ENCODE measurements around the gene ANGPTL8. TPM values are rescaled to one million over a fixed set of nuclear protein-coding genes. Genes with fewer than 3 reads are reported as not detected.

The ANGPTL8 gene
- total RNA-seq, 1 experiment from 2014 or later: not detected

DNA sequence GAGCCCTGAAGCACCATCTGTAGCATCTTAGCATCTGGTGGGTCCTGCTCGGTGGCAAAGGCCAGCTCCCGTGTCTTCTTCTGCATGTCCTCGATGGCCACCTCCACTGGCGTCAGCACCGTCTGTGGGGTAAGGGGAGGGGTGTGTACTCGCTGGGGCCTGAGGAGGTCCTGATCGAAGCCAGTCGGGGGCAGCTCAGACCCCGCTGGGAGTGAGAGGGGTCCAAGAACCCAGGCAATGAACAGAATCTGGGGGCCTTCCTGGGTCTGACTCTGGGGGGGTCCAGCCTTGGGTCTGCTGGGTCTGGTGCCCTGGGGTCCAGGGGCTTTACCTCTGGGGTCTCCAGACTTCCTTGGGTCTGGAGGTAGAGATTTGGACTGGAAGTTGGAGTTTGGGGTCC lies 38.5 kb upstream of the ANGPTL8 start:
- Histone ChIP-seq H3K9ac (ENCODE audit: low read length) (no peak overlapping the region), H3K4me2 (ENCODE audit: low read depth, low read length, poor library complexity, severe bottlenecking) (no peak overlapping the region), H3K4me3 (ENCODE audit: low read length) (no peak overlapping the region), H3K9me2 (replicated peaks; ENCODE audit: insufficient read depth, low read length) (no peaks in the 10 kb centered on the region), H2AFZ (ENCODE audit: low read length) (no peak overlapping the region), H3K27ac (ENCODE audit: low read length) (no peak overlapping the region), H3K79me2 (ENCODE audit: low read length) (no peaks in the 10 kb centered on the region), H3K9me3 (ENCODE audit: low read length) (no peaks in the 10 kb centered on the region), H3K36me3 (ENCODE audit: insufficient read depth, low read length) (no peaks in the 10 kb centered on the region), H3K27me3 (ENCODE audit: low read length) (no peaks in the 10 kb centered on the region), H4K20me1 (ENCODE audit: insufficient read depth, low read depth, low read length) (no peaks in the 10 kb centered on the region), H3K4me1 (ENCODE audit: low read length) (peaks cover 16% of the 10 kb centered on the region)
- no peak for DNase-seq

DNA sequence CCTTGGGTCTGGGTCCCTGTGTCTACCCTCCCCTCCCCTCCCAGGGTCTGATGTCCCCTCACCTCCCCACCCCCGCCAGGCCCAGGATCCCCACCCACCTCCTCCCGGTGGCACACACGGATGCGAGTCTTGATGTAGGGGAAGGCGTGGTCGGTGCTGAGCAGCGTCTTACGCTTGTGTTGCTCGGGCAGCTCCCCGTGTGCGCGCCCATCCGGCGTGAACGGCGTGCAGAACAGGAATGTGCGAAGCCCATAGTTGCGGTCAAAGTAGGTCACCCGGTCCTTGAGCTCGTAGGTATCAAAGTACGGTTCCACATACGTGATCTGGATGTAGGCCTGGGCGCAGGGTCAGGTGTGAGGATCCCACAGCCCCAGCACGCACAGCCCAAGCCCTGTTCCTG lies 37.6 kb upstream of the ANGPTL8 start:
- Histone ChIP-seq H3K36me3 (ENCODE audit: insufficient read depth, low read length) (no peaks in the 10 kb centered on the region), H3K9ac (ENCODE audit: low read length) (no peak overlapping the region), H3K27me3 (ENCODE audit: low read length) (no peaks in the 10 kb centered on the region), H3K4me2 (ENCODE audit: low read depth, low read length, poor library complexity, severe bottlenecking) (no peak overlapping the region), H3K27ac (ENCODE audit: low read length) (no peak overlapping the region), H2AFZ (ENCODE audit: low read length) (no peak overlapping the region), H3K9me3 (ENCODE audit: low read length) (no peaks in the 10 kb centered on the region), H3K4me3 (ENCODE audit: low read length) (no peak overlapping the region), H4K20me1 (ENCODE audit: insufficient read depth, low read depth, low read length) (no peaks in the 10 kb centered on the region), H3K9me2 (replicated peaks; ENCODE audit: insufficient read depth, low read length) (no peaks in the 10 kb centered on the region), H3K4me1 (ENCODE audit: low read length) (peaks cover 13% of the 10 kb centered on the region), H3K79me2 (ENCODE audit: low read length) (no peaks in the 10 kb centered on the region)
- no peak for DNase-seq

DNA sequence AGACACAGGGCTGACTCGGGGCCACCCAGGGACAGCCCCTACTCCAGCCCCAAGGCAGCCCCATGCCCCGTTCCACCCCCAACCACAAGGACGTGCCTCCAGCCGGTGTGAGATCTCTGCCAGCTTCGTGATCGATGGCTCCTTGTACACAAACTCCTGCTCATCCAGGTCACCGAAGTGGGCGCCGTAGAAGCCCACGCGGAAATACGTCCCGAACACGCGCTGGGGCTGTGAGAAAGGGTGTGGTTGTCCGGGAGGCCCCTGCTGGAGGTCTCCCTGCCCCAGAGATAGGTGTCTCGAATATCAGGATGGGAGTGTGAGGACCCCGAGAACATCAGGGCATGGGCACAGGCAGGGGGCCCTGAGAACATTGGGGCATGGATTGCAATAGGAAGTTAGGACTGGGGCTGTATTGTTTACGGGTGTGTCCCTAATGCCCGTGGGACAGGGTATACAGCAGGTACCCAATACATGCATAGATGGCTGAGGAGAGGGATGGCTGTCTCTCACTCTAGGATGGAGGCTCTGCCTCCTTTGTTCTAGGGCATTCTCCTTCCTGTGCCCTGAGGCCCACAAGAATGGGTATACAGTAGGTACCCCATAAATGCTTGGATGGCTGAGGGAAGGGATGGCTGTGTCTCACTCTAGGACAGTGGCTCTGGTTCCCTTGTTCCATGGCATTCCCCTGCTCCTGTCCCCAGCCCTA lies 36.8 kb upstream of the ANGPTL8 start:
- H3K27ac ChIP-seq (ENCODE audit: low read length): no peak overlapping the region
- no peaks in the 10 kb centered on the region for H3K36me3 ChIP-seq (ENCODE audit: insufficient read depth, low read length)
- no peaks in the 10 kb centered on the region for H3K27me3 ChIP-seq (ENCODE audit: low read length)
- no peak for DNase-seq
- H3K4me1 ChIP-seq (ENCODE audit: low read length): peaks cover 8% of the 10 kb centered on the region; the same call in 1 of the 2 replicates
- no peaks in the 10 kb centered on the region for H4K20me1 ChIP-seq (ENCODE audit: insufficient read depth, low read depth, low read length)
- no peaks in the 10 kb centered on the region for H3K9me2 ChIP-seq (replicated peaks; ENCODE audit: insufficient read depth, low read length)
- H3K4me3 ChIP-seq (ENCODE audit: low read length): no peak overlapping the region
- H3K9ac ChIP-seq (ENCODE audit: low read length): no peak overlapping the region
- no peaks in the 10 kb centered on the region for H3K79me2 ChIP-seq (ENCODE audit: low read length)
- no peaks in the 10 kb centered on the region for H3K9me3 ChIP-seq (ENCODE audit: low read length)
- H2AFZ ChIP-seq (ENCODE audit: low read length): no peak overlapping the region
- no peak overlapping the region for H3K4me2 ChIP-seq (ENCODE audit: low read depth, low read length, poor library complexity, severe bottlenecking)

DNA sequence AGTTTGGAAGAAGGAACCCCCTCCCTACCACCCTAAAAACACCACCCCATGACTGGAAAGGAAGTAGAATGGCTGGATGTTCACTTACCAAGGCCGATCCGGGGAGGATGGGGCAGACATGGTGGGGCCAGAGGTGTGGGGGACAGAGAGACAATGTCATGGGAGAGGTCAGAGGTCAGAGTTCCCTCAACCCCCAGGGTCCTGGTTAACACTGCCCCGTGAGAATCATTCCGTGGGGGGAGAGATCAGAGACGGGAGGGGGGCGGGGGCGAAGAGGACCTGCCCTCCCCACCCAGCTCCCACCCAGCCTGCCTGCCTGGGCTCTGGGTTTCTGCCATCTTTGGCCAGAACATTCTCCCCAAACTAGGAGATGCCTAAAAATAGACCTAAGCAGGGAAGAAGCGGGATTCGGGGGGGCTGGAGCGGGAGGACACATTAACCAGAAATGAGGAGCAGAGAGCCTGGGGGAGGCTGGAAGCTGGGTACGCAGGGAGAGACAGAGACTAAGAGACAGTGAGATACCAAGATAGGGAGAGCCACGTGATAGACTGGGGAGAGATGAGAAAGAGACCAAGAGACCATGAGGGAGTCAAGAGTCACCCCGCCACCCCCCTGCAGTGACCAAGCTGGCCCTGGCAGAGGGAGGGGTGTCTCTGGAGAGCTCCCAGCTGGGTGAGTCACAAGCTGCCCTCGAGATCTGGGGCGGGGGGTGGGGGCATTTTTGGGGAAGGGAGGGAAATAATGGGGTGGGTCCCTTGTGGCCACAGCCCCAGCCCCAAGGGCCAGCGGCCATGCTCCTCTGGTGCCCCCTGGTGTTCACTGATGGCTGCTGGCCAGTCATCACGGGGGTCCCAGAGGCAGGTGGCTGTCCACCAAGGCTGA lies 36.0 kb upstream of the ANGPTL8 start:
- Histone ChIP-seq H3K4me2 (ENCODE audit: low read depth, low read length, poor library complexity, severe bottlenecking) (no peak overlapping the region), H3K4me1 (ENCODE audit: low read length) (peaks cover 5% of the 10 kb centered on the region; the same call in 1 of the 2 replicates), H3K9me3 (ENCODE audit: low read length) (no peaks in the 10 kb centered on the region), H2AFZ (ENCODE audit: low read length) (no peak overlapping the region), H4K20me1 (ENCODE audit: insufficient read depth, low read depth, low read length) (no peaks in the 10 kb centered on the region), H3K9me2 (replicated peaks; ENCODE audit: insufficient read depth, low read length) (no peaks in the 10 kb centered on the region), H3K27ac (ENCODE audit: low read length) (no peak overlapping the region), H3K79me2 (ENCODE audit: low read length) (no peaks in the 10 kb centered on the region), H3K36me3 (ENCODE audit: insufficient read depth, low read length) (no peaks in the 10 kb centered on the region), H3K9ac (ENCODE audit: low read length) (no peak overlapping the region), H3K4me3 (ENCODE audit: low read length) (no peak overlapping the region), H3K27me3 (ENCODE audit: low read length) (no peaks in the 10 kb centered on the region)
- peak; percentile 72 for DNase-seq

DNA sequence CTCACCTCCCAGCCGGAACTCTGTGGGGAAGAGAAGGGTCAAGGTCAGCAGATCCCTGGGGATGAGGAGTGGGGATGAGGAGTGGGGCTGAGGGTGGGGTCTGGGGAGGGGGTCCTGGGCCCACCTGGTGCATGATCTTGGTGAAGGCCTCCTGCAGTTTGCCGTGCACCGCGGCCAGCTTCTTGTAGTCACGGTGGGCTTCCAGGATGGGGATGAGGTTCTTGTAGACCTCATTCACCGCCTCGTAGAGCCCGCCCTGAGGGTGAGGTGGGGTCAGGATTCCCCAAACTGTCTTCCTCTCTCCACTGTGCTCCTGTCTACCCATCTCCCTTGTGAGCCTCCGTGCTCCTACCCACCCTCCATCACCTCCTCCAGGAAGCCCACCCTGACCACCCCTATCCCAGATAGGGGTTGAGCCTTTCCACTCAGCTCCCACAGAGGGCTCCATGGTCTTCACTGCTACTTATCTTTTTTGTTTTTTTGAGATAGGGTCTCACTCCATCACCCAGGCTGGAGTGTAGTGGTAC lies 35.3 kb upstream of the ANGPTL8 start:
- no peak for DNase-seq
- Histone ChIP-seq H3K27ac (ENCODE audit: low read length) (no peak overlapping the region), H3K36me3 (ENCODE audit: insufficient read depth, low read length) (no peaks in the 10 kb centered on the region), H3K9me3 (ENCODE audit: low read length) (no peaks in the 10 kb centered on the region), H3K9ac (ENCODE audit: low read length) (no peak overlapping the region), H3K79me2 (ENCODE audit: low read length) (no peaks in the 10 kb centered on the region), H2AFZ (ENCODE audit: low read length) (no peak overlapping the region), H3K9me2 (replicated peaks; ENCODE audit: insufficient read depth, low read length) (no peaks in the 10 kb centered on the region), H3K4me2 (ENCODE audit: low read depth, low read length, poor library complexity, severe bottlenecking) (no peak overlapping the region), H3K4me3 (ENCODE audit: low read length) (no peak overlapping the region), H3K4me1 (ENCODE audit: low read length) (peaks cover 5% of the 10 kb centered on the region; the same call in 1 of the 2 replicates), H4K20me1 (ENCODE audit: insufficient read depth, low read depth, low read length) (no peaks in the 10 kb centered on the region), H3K27me3 (ENCODE audit: low read length) (no peaks in the 10 kb centered on the region)

DNA sequence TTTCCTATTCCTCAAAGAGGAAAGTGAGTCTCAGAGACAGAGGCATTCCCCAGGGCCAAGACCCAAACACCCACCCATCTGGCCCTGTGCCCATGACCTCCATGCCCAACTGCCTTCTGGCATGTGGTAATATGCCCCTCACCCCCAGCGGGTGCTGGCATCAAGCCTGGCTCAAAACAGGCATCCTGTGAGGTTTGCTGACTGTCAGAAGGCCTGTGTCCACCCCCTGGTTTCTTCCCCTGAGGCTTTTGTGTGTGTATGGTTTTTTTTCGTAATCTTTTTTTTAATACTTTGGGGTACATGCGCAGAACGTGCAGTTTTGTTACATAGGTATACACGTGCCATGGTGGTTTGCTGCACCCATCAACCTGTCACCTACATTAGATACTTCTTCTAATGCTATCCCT lies 34.5 kb upstream of the ANGPTL8 start:
- Histone ChIP-seq H3K4me3 (ENCODE audit: low read length) (no peak overlapping the region), H3K9me2 (replicated peaks; ENCODE audit: insufficient read depth, low read length) (no peaks in the 10 kb centered on the region), H4K20me1 (ENCODE audit: insufficient read depth, low read depth, low read length) (no peaks in the 10 kb centered on the region), H3K27ac (ENCODE audit: low read length) (no peak overlapping the region), H3K9ac (ENCODE audit: low read length) (no peak overlapping the region), H2AFZ (ENCODE audit: low read length) (no peak overlapping the region), H3K4me1 (ENCODE audit: low read length) (peaks cover 5% of the 10 kb centered on the region; the same call in 1 of the 2 replicates), H3K79me2 (ENCODE audit: low read length) (no peaks in the 10 kb centered on the region), H3K36me3 (ENCODE audit: insufficient read depth, low read length) (no peaks in the 10 kb centered on the region), H3K27me3 (ENCODE audit: low read length) (no peaks in the 10 kb centered on the region), H3K4me2 (ENCODE audit: low read depth, low read length, poor library complexity, severe bottlenecking) (no peak overlapping the region), H3K9me3 (ENCODE audit: low read length) (no peaks in the 10 kb centered on the region; the same call in 1 of the 2 replicates)
- DNase-seq: no peak

GRCh38 chr19:11205939-11206570 lies 33.4 kb upstream of the ANGPTL8 start:
- Histone ChIP-seq H3K36me3 (ENCODE audit: insufficient read depth, low read length) (no peaks in the 10 kb centered on the region), H3K9me2 (replicated peaks; ENCODE audit: insufficient read depth, low read length) (no peaks in the 10 kb centered on the region), H3K79me2 (ENCODE audit: low read length) (no peaks in the 10 kb centered on the region), H3K27ac (ENCODE audit: low read length) (no peak overlapping the region), H3K4me3 (ENCODE audit: low read length) (no peak overlapping the region), H3K27me3 (ENCODE audit: low read length) (no peaks in the 10 kb centered on the region), H3K9ac (ENCODE audit: low read length) (no peak overlapping the region), H2AFZ (ENCODE audit: low read length) (no peak overlapping the region), H3K9me3 (ENCODE audit: low read length) (peaks cover 4% of the 10 kb centered on the region; the same call in 1 of the 2 replicates), H3K4me1 (ENCODE audit: low read length) (peaks cover 5% of the 10 kb centered on the region; the same call in 1 of the 2 replicates), H4K20me1 (ENCODE audit: insufficient read depth, low read depth, low read length) (no peaks in the 10 kb centered on the region), H3K4me2 (ENCODE audit: low read depth, low read length, poor library complexity, severe bottlenecking) (no peak overlapping the region)
- no peak for DNase-seq

Data from Karpas-422 (cell line).